ENCODE data around the gene KCTD21.
"Not testable (repeated sequence)": the region's sequence is repeated elsewhere in the genome, so short reads cannot be mapped to it uniquely, and the experiment has no call there.

- not testable (repeated sequence) for TF ChIP-seq EZH2phosphoT487 (IDR thresholded peaks at IDR 0.05; ENCODE audit: low read length); CTCF (IDR thresholded peaks at IDR 0.05; ENCODE audit: low read length); EZH2 (optimal IDR thresholded peaks at IDR 0.05; ENCODE audit: low read depth, low read length)
Measured at GRCh38 chr11:78175862-78176261, 12.6 kb downstream of the KCTD21 start.
